IMR-90 (cell line): ENCODE results near the gene DMXL2.

Experiments
- FOS ChIP-seq: fragments of 150-350 bp; IDR thresholded peaks from 2 replicates; pipeline ENCODE4 v1.6.1; 2016; ENCODE audit warnings: low read depth, low read length
- MAZ ChIP-seq: IDR thresholded peaks from 2 replicates; pipeline ENCODE4 v1.6.1; 2012; ENCODE audit warnings: low read depth, mild to moderate bottlenecking, low read length, improper control_type of control experiment, moderate library complexity, borderline replicate concordance
- POLR2A ChIP-seq: IDR thresholded peaks from 2 replicates; pipeline ENCODE4 v1.6.1; 2012; ENCODE audit warnings: mild to moderate bottlenecking, low read depth, low read length
- TF ChIP-seq, protein P1 (sequence below): conservative IDR thresholded peaks from 2 replicates; pipeline ENCODE4 v1.5.1; 2012; ENCODE audit warnings: mild to moderate bottlenecking, low read depth, low read length, improper control_type of control experiment

DNA sequence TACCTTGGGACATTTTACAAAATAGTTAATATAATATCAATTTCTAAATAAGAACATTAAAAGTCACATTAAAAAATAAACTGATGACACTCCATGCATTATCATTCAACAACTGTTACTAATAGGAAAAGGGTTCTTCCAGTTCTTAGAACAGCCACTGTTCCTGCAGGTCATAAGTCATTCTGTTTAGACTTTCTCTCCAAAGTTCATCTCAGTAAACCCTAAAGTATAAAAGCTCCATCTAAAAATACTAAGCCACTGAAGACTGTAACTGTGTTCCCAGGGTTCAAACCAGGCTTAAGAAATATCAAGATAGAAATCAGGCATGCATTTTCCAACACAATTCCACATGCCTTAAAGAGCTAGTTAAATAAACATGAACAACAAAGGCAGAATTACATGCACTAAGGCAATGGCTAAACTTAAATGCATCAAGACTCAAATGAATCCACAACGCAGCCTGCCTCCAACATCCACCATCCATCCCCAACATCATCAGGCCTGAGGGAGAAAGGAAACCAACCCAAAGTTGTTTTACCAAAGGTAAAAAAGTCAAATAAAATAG lies 46.2 kb downstream of the DMXL2 start:
- TF ChIP-seq FOS (no peak), MAZ (no peak), POLR2A (no peak)
- TF ChIP-seq, protein P1, sequence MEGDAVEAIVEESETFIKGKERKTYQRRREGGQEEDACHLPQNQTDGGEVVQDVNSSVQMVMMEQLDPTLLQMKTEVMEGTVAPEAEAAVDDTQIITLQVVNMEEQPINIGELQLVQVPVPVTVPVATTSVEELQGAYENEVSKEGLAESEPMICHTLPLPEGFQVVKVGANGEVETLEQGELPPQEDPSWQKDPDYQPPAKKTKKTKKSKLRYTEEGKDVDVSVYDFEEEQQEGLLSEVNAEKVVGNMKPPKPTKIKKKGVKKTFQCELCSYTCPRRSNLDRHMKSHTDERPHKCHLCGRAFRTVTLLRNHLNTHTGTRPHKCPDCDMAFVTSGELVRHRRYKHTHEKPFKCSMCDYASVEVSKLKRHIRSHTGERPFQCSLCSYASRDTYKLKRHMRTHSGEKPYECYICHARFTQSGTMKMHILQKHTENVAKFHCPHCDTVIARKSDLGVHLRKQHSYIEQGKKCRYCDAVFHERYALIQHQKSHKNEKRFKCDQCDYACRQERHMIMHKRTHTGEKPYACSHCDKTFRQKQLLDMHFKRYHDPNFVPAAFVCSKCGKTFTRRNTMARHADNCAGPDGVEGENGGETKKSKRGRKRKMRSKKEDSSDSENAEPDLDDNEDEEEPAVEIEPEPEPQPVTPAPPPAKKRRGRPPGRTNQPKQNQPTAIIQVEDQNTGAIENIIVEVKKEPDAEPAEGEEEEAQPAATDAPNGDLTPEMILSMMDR: no peak
